COLO668 (cell line): Measurements from ENCODE around the gene CLIC3.
A peak's percentile ranks its signal among the peaks of the same experiment; 100 is the strongest.

ENCODE experiments used
- DNase-seq: peaks from one replicate; lab custom pipeline; 2025; ENCODE audit not compliant: unreplicated experiment; lab: John Stamatoyannopoulos, UW

Gene CLIC3

GRCh38 chr9:136982232-136983051, 13.9 kb downstream of the CLIC3 start, which contains the start of gene LCNL1:
Gene LCNL1, plus strand, starts transcription at chr9:136982993. Its CDS starts 594 bp downstream, at chr9:136983587.
- peak; percentile 31 for DNase-seq

- DNase-seq, result no peak
Measured at GRCh38 chr9:136981588-136982231, 14.7 kb downstream of the CLIC3 start.

GRCh38 chr9:136980669-136981478, 15.5 kb downstream of the CLIC3 start:
- no peak for DNase-seq

- DNase-seq, result no peak
Measured at GRCh38 chr9:136979769-136980587, 16.4 kb downstream of the CLIC3 start.

- DNase-seq, result no peak
Measured at GRCh38 chr9:136978865-136979544, 17.4 kb downstream of the CLIC3 start.

GRCh38 chr9:136978073-136978864, 18.1 kb downstream of the CLIC3 start:
- peak; percentile 74 for DNase-seq

GRCh38 chr9:136977649-136978072, 18.7 kb downstream of the CLIC3 start:
- DNase-seq, result no peak

- DNase-seq, result no peak
Measured at GRCh38 chr9:136977223-136977622, 19.1 kb downstream of the CLIC3 start, which contains the start of gene PTGDS. Gene PTGDS, plus strand, starts transcription at chr9:136977504. Its CDS starts 75 bp downstream, at chr9:136977579.

GRCh38 chr9:136975644-136976043, 20.7 kb downstream of the CLIC3 start:
- peak; percentile 33 for DNase-seq

- DNase-seq, result no peak
Measured at GRCh38 chr9:136974817-136975535, 21.4 kb downstream of the CLIC3 start.

GRCh38 chr9:136973618-136974617, 22.4 kb downstream of the CLIC3 start:
- DNase-seq, result no peak

- no peak for DNase-seq
Measured at GRCh38 chr9:136972743-136973142, 23.6 kb downstream of the CLIC3 start.

- no peak for DNase-seq
Measured at GRCh38 chr9:136972335-136972734, 24.0 kb downstream of the CLIC3 start.

- no peak for DNase-seq
Measured at GRCh38 chr9:136971746-136972145, 24.6 kb downstream of the CLIC3 start.

GRCh38 chr9:136970361-136970760, 26.0 kb downstream of the CLIC3 start:
- DNase-seq, result no peak

GRCh38 chr9:136969774-136970173, 26.6 kb downstream of the CLIC3 start:
- DNase-seq, result no peak

GRCh38 chr9:136969150-136969549, 27.2 kb downstream of the CLIC3 start:
- no peak for DNase-seq
